PC-9 (cell line): ENCODE data around the gene ZNF516. TPM values are rescaled to one million over a fixed set of nuclear protein-coding genes. Genes with fewer than 3 reads are reported as not detected.

Source experiments
- BruUV-seq: library from RNA; stranded (reverse); fragments of 400-500 nt; replicated peaks from 2 replicates; lab custom pipeline; 2021; lab: Mats Ljungman, UMichigan
- CTCF ChIA-PET: fragments of 300-600 bp; sonication (Branson Sonifier 250); formaldehyde crosslinking; loops from one replicate; lab custom pipeline; 2022; ENCODE audit warnings: antibody characterized with exemption; lab: Charles Lee
- POLR2A ChIA-PET: fragments of 300-600 bp; sonication (Branson Sonifier 250); formaldehyde crosslinking; loops from one replicate; lab custom pipeline; 2022; ENCODE audit warnings: antibody characterized with exemption; ENCODE audit not compliant: unreplicated experiment; lab: Charles Lee
- DNase-seq, 2 experiments: peaks; one replicate each; pipeline versions ENCODE4 v3.0.0 to v3.0.0-alpha.2; 2015 to 2022; ENCODE audit warnings: mixed read lengths in 1 of 2
- H2AFZ ChIP-seq: fragments of 200-600 bp; sonication (generic); 2 replicates; pipeline ENCODE4 v1.8.1; 2017; ENCODE audit warnings: antibody characterized with exemption
- H3F3A ChIP-seq: fragments of 200-600 bp; sonication (generic); 2 replicates; pipeline ENCODE4 v1.8.1; 2017; ENCODE audit warnings: antibody characterized with exemption, mild to moderate bottlenecking, low read depth; ENCODE audit not compliant: insufficient read depth
- H3K27ac ChIP-seq: fragments of 200-600 bp; sonication (generic); 2 replicates; pipeline ENCODE4 v1.6.1; 2016; ENCODE audit warnings: mixed run types
- H3K27me3 ChIP-seq: fragments of 200-600 bp; sonication (generic); 2 replicates; pipeline ENCODE4 v1.6.1; 2016; ENCODE audit warnings: low read depth, mixed run types; ENCODE audit not compliant: insufficient read depth
- H3K36me3 ChIP-seq: fragments of 200-600 bp; sonication (generic); 2 replicates; pipeline ENCODE4 v1.6.1; 2016; ENCODE audit warnings: low read depth, mixed run types
- H3K4me1 ChIP-seq: fragments of 200-600 bp; sonication (generic); replicated peaks from 2 replicates; pipeline ENCODE4 v1.6.1; 2016; ENCODE audit warnings: mixed run types; ENCODE audit not compliant: insufficient read depth
- H3K4me2 ChIP-seq: fragments of 200-600 bp; sonication (generic); 2 replicates; pipeline ENCODE4 v1.6.1; 2017; ENCODE audit warnings: mixed run types
- H3K4me3 ChIP-seq: fragments of 200-600 bp; sonication (generic); 2 replicates; pipeline ENCODE4 v1.6.1; 2016; ENCODE audit warnings: mixed run types
- H3K79me2 ChIP-seq: fragments of 200-600 bp; sonication (generic); 2 replicates; pipeline ENCODE4 v1.6.1; 2017; ENCODE audit warnings: low read depth, mixed run types
- H3K9me2 ChIP-seq: fragments of 200-600 bp; sonication (generic); 2 replicates; pipeline ENCODE4 v1.8.1; 2017; ENCODE audit warnings: mild to moderate bottlenecking; ENCODE audit not compliant: insufficient read depth
- H3K9me3 ChIP-seq: fragments of 200-600 bp; sonication (generic); 2 replicates; pipeline ENCODE4 v1.8.1; 2016; ENCODE audit warnings: low read depth; ENCODE audit not compliant: insufficient read depth
- H4K20me1 ChIP-seq: fragments of 200-600 bp; sonication (generic); 2 replicates; pipeline ENCODE4 v1.8.1; 2017; ENCODE audit not compliant: insufficient read depth
- CTCF ChIP-seq: fragments of 200-600 bp; sonication (generic); conservative IDR thresholded peaks from 2 replicates; pipeline ENCODE4 v1.6.1; 2017; ENCODE audit warnings: mixed run types, antibody characterized with exemption, mild to moderate bottlenecking, moderate library complexity
- EZH2 ChIP-seq: fragments of 200-600 bp; sonication (generic); IDR thresholded peaks from 2 replicates; pipeline ENCODE4 v1.8.0; 2017; ENCODE audit warnings: antibody characterized with exemption, low read depth
- intact Hi-C: fragments of 100-400 bp; cut with micrococcal nuclease; formaldehyde crosslinking; loops from one replicate; pipeline ENCODE4 v1.10.0; 2022; ENCODE audit not compliant: unreplicated experiment
- total RNA-seq: library from RNA; stranded (reverse); gene quantifications from 2 replicates; pipeline ENCODE4 v1.2.3, GENCODE V29; 2021

Gene ZNF516
- total RNA-seq, 1 experiment from 2014 or later, result 32.7 TPM

- Histone ChIP-seq H3K79me2 (peaks cover 14% of the 10 kb centered on the region; the same call in 1 of the 2 replicates), H3K9me3 (no peaks in the 10 kb centered on the region), H3K9me2 (no peaks in the 10 kb centered on the region), H3K27me3 (no peaks in the 10 kb centered on the region), H3K4me2 (no peak overlapping the region), H2AFZ (no peak overlapping the region), H3K4me3 (no peak overlapping the region), H4K20me1 (peaks cover 40% of the 10 kb centered on the region), H3K27ac (no peak overlapping the region), H3K4me1 (no peaks in the 10 kb centered on the region), H3F3A (peaks cover 23% of the 10 kb centered on the region; the same call in 1 of the 2 replicates), H3K36me3 (no peaks in the 10 kb centered on the region)
- TF ChIP-seq CTCF (no peak), EZH2 (no peak)
- intact Hi-C loops, result no loop called here
- ChIA-PET POLR2A (no interaction called here), CTCF (no interaction called here)
- DNase-seq, result no peak
- BruUV-seq, result no TSS peak
Observed at GRCh38 chr18:76402026-76402990, 92.7 kb downstream of the ZNF516 start.

- TF ChIP-seq CTCF (no peak), EZH2 (no peak)
- Histone ChIP-seq H3K4me3 (no peak overlapping the region), H3K27ac (no peak overlapping the region), H3K9me3 (no peaks in the 10 kb centered on the region), H3K4me1 (no peaks in the 10 kb centered on the region), H3K79me2 (peaks cover 17% of the 10 kb centered on the region; the same call in 1 of the 2 replicates), H3K27me3 (no peaks in the 10 kb centered on the region), H2AFZ (no peak overlapping the region), H3K9me2 (no peaks in the 10 kb centered on the region), H3K4me2 (no peak overlapping the region), H3K36me3 (no peaks in the 10 kb centered on the region), H3F3A (peaks cover 23% of the 10 kb centered on the region; the same call in 1 of the 2 replicates), H4K20me1 (peaks cover 31% of the 10 kb centered on the region)
- POLR2A ChIA-PET, result interaction anchor here (0.7 kb wide), 1 partner anchor 268 kb away, joined by 3 read pairs; no protein-coding TSS in a partner anchor
- DNase-seq, result no peak
- BruUV-seq, result no TSS peak
- CTCF ChIA-PET, result interaction anchor here (0.7 kb wide), 1 partner anchor 83 kb away, joined by 3 read pairs; no protein-coding TSS in a partner anchor
- intact Hi-C loops, result no loop called here
Observed at GRCh38 chr18:76401498-76401897, 93.5 kb downstream of the ZNF516 start.

- DNase-seq, result no peak
- Histone ChIP-seq H3K79me2 (peaks cover 26% of the 10 kb centered on the region), H4K20me1 (peaks cover 35% of the 10 kb centered on the region), H3K4me3 (no peak overlapping the region), H3K4me1 (peaks cover 7% of the 10 kb centered on the region), H2AFZ (no peak overlapping the region), H3K9me2 (no peaks in the 10 kb centered on the region), H3K36me3 (no peaks in the 10 kb centered on the region), H3F3A (peaks cover 24% of the 10 kb centered on the region; the same call in 1 of the 2 replicates), H3K9me3 (no peaks in the 10 kb centered on the region), H3K4me2 (no peak overlapping the region), H3K27me3 (no peaks in the 10 kb centered on the region), H3K27ac (no peak overlapping the region)
- BruUV-seq, result no TSS peak
- CTCF ChIA-PET, result interaction anchor here (1.6 kb wide), 1 partner anchor 310 kb away, joined by 9 read pairs; no protein-coding TSS in a partner anchor
- intact Hi-C loops, result loop anchor here (1.0 to 2.0 kb wide), 2 partner anchors 287 to 309 kb away; no protein-coding TSS in a partner anchor
- no peak for TF ChIP-seq CTCF
- TF ChIP-seq EZH2, result no peak
- POLR2A ChIA-PET, result no interaction called here
Observed at GRCh38 chr18:76399613-76400391, 95.2 kb downstream of the ZNF516 start.
